HTR-8/SVneo (cell line): ENCODE measurements around the gene TPSD1.
"Not testable (repeated sequence)": the region's sequence is repeated elsewhere in the genome, so short reads cannot be mapped to it uniquely, and the experiment has no call there.

ENCODE experiments used
- DNase-seq: peaks from one replicate; pipeline ENCODE4 v3.0.0; 2011; ENCODE audit warnings: low spot score, mixed read lengths; ENCODE audit not compliant: insufficient read length
- FAIRE-seq: peaks from 2 replicates; lab custom pipeline; 2011; peaks lifted over from hg19 to GRCh38; lab: Jason Lieb, UNC

The TPSD1 gene

GRCh38 chr16:1260101-1260680 is 4.3 kb downstream of the TPSD1 start:
- DNase-seq (no peak), FAIRE-seq (no peak)

DNA sequence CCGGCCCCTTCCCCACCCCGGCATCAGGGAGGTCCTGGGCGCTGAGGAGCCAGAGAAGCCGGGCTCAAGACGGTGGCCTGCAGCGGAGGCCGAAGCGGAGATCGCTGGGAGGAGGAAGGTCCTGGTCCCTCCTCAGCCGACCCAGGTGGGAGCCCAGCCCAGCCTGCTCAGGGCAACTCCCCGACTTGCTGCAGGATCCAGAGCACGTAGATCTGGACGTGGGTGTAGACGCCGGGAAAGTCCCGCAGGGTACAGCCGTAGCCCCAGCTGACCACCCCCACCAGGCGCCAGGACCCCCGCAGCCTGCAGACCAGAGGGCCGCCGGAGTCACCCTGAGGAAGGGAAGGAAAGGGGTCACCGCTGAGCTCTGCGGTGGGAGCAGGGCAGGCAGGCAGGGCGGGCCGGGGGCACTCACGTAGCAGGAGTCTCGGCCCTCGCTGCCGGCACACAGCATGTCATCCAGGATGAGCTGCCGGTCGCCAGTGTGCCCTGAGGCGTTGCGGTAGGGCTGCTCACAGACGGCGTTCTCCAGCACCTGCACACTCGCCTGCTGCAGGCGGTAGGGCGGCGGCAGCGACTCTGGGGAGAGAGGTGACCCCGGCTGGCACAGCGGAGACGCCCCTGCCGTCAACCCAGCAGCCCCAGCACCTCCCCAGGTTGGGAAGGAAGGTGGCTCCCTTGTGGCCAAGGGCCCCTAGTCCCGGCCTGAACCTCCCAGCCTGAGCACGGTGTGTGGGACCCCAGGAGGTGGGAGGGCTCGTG is 5.4 kb downstream of the TPSD1 start:
- FAIRE-seq (no peak), DNase-seq (no peak)

DNA sequence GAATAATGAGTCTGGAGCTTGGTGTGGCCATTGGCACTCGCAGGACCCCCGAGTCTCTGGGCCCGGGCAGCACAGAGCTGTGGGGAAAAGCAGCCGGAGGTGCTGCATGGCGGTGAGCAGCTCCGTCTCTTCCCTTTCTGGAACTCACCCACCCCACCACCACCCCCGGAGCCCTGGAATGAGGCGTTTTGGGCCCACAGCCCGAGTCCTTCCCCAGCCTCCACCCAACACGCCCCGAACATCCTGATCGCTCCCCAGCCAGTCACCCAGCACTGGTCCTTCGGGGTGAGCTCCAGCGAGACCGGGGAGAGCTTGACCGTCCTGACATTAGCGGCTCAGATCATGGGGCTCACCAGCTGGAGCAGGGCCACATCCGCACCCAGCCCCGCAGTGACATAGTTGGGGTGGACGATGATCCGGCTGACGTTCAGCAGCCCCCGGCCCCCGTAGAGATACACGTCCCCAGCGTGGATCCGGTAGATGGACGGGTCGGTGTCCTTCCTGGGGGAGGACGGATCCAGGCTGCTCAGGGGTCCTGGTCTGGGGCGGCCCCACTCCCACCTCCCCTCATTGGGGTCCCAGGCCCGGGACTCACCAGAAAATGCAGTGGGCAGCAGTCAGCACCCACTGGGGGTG is 6.5 kb downstream of the TPSD1 start:
- no peak for FAIRE-seq
- DNase-seq: no peak

DNA sequence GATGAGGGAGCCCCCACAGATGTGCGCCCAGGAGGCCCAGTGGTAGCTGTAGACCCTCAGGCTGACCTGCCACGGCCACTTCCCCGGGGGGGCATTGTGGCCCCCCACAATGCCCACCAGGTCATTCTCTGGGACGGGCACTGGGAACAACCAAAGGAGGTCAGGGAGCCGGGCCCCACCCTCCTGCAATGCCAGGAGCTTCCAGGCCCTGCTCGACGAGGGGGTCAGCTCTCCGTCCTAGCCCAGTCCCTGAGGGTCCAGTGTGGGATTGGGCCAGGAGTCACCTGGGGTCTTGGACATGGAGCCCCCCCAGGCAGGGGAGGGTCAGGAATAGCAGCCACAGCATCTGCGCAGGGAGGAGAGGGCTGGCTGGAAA is 7.0 kb downstream of the TPSD1 start:
- FAIRE-seq (no peak), DNase-seq (no peak)

DNA sequence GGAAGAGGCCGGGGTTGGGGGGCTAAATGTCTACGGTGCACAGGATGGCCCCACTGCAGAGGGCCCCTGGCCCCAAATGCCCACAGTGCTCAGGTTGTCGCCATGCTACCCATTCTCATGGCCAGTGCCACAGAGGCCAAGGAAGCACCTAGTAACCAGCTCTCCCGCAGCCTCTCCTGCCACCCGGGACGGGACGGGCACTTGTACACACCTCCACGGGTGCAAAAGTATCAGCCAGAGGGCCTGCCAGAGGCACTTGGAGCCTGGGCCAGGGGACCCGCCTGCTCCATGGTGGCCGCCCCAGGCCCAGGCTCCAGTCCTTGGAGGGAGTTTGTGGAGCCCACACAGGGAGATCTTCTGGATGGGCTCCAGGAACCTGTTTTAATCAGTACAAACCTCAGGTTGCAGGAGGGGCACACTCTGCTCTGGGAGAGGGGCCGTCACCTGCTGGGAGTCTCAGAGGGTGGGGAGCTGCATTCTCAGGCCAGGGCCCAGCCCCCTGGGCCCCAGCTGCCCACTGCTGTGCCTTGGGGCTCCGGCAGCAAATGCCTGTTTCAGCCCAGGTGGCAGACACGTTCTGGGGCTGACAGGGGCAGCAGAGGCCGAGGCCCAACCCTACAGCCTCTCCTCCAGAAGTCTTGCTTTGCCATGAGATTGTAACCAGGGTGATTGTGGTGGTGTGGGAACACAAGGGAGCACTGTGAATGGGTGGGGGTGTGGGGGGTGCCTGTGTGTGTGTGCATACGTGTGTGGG is 7.9 kb downstream of the TPSD1 start:
- FAIRE-seq (no peak), DNase-seq (no peak)

DNA sequence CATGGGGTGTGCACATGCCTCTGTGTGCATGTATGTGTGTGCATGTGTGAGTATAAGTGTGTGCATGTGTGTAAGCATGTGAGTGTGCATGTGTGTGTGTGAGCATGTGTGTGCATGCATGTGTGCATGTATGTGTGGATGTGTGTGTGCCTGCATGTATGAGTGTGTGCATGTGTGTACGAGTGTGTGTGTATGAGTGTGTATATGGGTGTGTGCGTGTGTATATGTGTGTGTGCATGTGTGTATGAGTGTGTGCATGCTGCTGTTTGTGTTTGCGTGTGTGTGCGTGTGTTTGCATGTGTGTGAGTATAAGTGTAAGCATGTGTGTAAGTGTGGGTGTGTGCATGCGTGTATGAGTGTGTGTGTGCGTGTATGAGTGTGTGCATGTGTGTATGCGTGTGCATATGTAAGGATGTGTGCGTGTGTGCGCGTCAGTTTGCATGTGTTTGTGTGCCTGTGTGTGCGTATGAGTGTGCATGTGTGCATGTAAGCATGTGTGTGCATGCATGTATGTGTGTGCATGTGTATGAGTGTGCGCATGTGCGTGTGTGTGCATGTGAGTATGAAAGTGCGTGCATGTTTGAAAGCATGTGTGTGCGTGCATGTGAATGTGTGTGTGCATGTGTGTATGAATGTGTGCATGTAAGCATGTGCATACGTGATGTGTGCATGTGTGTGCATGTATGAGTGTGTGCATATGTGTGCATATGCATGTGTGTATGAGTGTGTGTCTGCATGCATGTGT is 8.6 kb downstream of the TPSD1 start:
- FAIRE-seq: peak; percentile 97
- no peak for DNase-seq

- FAIRE-seq (no peak), DNase-seq (no peak)
Measured at GRCh38 chr16:1265090-1265630, 9.3 kb downstream of the TPSD1 start.

DNA sequence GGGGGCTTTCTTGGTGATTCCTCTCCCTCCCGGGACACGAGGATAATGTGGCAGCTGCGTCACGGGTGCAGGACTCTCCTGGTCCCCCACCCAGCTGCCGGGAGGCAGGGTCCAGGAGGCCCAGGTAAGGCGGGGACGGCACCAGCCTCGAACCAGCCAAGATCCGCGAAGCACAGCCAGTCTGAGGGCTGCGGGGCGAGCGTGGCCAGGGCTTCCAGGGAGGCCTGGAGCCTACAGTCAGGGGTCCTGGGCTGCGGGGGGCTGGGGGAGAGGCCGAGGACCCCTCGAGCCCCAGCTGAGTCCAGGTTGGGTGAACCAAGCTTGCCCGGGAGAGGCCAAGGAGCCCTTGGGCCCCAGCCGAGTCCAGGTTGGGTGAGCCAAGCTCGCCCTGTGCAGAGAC is 10.0 kb downstream of the TPSD1 start:
- no peak for DNase-seq
- no peak for FAIRE-seq

GRCh38 chr16:1269418-1269817 is 13.5 kb downstream of the TPSD1 start:
- not testable (repeated sequence) for FAIRE-seq, DNase-seq

DNA sequence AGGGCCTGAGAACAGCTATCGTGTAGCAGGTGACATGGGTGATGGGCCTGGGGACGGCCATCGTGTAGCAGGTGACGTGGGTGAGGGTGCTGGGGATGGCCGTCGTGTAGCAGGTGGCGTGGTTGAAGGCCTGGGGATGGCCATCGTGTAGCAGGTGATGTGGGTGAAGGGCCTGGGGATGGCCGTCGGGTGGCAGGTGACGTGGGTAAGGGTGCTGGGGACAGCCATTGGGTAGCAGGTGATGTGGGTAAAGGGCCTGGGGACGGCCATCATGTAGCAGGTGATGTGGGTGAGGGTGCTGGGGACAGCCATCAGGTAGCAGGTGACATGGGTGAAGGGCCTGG is 15.5 kb downstream of the TPSD1 start:
- DNase-seq (no peak), FAIRE-seq (no peak)

DNA sequence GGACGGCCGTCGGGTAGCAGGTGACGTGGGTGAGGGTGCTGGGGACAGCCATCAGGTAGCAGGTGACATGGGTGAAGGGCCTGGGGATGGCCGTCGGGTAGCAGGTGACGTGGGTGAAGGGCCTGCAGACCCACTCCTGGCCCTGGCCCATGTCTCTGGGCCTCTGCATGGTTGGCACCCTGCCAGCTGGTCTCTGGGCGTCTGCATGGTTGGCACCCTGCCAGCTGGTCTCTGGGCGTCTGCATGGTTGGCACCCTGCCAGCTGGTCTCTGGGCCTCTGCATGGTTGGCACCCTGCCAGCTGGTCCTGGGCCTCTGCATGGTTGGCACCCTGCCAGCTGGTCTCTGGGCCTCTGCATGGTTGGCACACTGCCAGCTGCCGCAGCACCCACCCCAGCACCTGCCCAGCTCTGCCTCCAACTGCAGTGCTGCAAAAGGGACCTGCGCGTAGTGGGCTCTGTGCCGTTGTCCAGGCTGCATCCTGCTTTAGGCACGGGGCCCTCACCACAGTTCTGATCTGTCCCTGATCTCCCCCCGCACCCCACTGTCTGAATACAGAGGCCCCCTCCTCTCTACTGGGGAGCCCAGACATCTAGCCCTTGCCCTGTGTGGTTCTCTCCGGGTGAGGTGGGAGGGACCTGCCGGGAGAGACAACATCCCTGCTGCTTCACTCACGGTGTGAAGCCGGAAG is 16.0 kb downstream of the TPSD1 start:
- DNase-seq: not testable (repeated sequence)
- peak; percentile 40 for FAIRE-seq

DNA sequence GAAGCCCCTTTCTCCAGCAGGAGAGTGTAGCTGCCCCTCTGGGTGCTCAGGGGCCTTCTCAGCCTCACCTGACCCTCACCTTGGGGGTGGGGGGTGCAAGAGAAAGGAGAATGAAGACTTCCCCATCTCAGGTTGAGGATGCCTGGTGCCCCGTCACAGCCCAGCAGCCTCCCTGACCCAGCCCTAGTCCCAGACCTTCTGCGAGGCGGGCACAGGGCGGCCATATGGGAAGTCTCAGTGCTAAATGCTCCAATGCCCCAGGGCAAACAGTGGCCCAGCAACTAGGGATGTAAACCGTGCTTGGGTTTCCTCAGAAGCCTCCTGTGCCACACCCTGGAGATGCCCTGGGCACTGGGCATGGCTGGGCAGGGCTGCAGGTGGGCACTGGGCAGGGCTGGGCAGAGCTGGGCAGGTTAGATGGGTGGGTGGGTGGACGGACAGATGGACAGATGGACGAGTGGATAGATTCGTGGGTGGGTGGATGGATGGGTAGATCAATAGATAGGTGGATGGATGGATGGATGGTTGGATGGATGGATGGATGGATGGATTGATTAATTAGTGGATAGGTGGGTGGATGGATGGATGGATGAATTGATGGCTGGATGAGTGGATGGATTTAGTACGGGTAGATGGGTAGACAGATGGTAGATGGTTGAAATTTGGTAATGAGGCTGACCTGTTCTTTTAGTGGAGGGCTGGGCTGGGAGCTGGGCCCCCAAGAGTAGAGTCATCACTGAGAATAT is 16.8 kb downstream of the TPSD1 start:
- FAIRE-seq: no peak

GRCh38 chr16:1273816-1274215 is 17.9 kb downstream of the TPSD1 start:
- DNase-seq: no peak
- FAIRE-seq: no peak

More for the DNA sequence above, 16.8 kb downstream of the TPSD1 start:
- no peak for DNase-seq

- DNase-seq (no peak), FAIRE-seq (no peak)
Measured at GRCh38 chr16:1274767-1275166, 18.9 kb downstream of the TPSD1 start.

- FAIRE-seq (no peak), DNase-seq (no peak)
Measured at GRCh38 chr16:1275791-1276579, 20.1 kb downstream of the TPSD1 start.

DNA sequence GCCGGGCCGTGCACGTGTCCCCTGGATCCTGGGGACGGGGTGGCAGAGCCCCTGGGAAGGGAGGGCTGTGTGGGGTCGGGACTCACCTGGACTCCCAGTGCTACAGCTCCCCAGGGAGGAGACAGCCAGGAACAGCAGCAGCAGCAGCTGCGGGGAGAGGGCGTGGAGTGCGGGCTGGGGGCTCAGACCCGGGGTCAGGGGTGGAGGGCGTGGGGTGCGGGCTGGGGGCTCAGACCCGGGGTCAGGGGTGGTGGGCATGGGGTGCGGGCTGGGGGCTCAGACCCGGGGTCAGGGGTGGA is 20.7 kb downstream of the TPSD1 start:
- DNase-seq (no peak), FAIRE-seq (no peak)

DNA sequence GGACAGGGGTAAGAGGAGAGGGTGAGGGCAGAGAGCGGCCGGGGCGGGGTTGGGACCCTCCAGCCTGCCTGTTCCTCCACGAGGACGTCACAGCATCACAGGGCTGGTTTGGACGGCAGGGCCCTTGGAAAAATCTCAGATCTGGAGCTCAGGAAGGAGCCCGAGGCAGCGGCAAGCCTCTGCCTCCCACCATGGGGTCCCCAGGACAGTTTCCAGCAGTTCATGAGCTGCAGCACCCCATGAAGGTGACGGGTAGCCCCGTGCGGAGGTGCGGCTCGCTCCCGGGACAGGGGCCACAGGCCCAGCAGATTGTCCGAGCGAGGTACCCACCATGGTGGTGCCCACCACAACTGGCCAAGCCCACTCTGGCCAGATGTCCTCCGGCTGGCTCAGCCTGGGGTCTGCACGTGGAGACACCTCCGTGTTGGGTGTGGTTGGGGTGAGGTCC is 21.3 kb downstream of the TPSD1 start:
- DNase-seq: no peak
- no peak for FAIRE-seq

DNA sequence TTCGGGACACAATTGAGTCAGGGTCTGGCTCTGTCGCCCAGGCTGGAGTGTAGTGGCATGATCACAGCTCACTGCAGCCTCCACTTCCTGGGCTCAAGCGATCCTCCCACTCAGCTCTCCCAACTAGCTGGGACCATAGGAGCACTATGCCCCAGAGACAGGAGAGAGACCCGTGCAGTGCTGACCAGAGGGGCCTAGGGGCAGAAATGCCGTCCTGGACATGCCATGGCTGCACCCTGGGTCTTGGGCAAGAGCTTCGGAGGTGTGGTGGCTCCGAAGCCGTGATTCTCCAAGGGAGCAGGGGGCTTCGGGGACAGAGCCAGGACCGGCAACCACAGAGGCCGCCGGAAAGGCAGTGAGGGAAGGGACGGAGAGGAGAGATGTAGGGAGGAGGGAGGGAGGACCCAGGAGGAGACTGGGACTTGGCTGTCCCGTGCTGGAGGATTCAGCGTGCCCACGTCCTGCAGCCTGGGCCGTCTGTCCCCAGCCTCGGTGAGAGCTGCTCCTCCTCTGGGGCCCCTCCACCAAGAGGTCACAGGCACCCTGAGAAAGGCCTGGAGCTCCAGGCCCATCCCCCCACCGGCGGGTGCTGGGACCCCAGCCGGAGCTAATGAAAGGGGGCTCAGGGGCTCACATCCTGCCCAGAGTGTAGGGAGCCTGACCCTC is 21.9 kb downstream of the TPSD1 start:
- DNase-seq: no peak
- FAIRE-seq: no peak
